Mucosa of stomach (tissue), 1 donor: Measurements from ENCODE around the gene RBM38.
"Not testable (repeated sequence)": the region's sequence is repeated elsewhere in the genome, so short reads cannot be mapped to it uniquely, and the experiment has no call there.

Source experiments
- H3K27me3 ChIP-seq: one replicate; pipeline ENCODE4 v1.7.0; 2013; ENCODE audit warnings: mild to moderate bottlenecking, low read length; ENCODE audit not compliant: control insufficient read depth, insufficient read depth
- H3K36me3 ChIP-seq: one replicate; pipeline ENCODE4 v1.7.0; 2013; ENCODE audit warnings: low read length; ENCODE audit not compliant: control insufficient read depth, insufficient read depth
- H3K4me1 ChIP-seq: one replicate; pipeline ENCODE4 v1.7.0; 2013; ENCODE audit warnings: mild to moderate bottlenecking, low read length; ENCODE audit not compliant: control insufficient read depth, insufficient read depth
- H3K4me3 ChIP-seq: one replicate; pipeline ENCODE4 v1.7.0; 2013; ENCODE audit warnings: low read length
- H3K9ac ChIP-seq: one replicate; pipeline ENCODE4 v1.7.0; 2013; ENCODE audit warnings: mild to moderate bottlenecking, low read length, moderate library complexity
- H3K9me3 ChIP-seq: one replicate; pipeline ENCODE4 v1.7.0; 2013; ENCODE audit warnings: mild to moderate bottlenecking, low read length, moderate library complexity; ENCODE audit not compliant: control insufficient read depth
- donor health status: Pancreatic carcinoma.

RBM38 gene

GRCh38 chr20:57421253-57422220, 30.3 kb downstream of the RBM38 start:
- no peaks in the 10 kb centered on the region for H3K4me1 ChIP-seq
- H3K4me3 ChIP-seq = no peak overlapping the region
- no peaks in the 10 kb centered on the region for H3K36me3 ChIP-seq
- H3K9me3 ChIP-seq = no peaks in the 10 kb centered on the region
- H3K27me3 ChIP-seq = no peaks in the 10 kb centered on the region
- H3K9ac ChIP-seq = no peak overlapping the region

GRCh38 chr20:57422254-57422653, 31.1 kb downstream of the RBM38 start:
- Histone ChIP-seq H3K27me3 (no peaks in the 10 kb centered on the region), H3K9ac (no peak overlapping the region), H3K4me3 (no peak overlapping the region), H3K36me3 (no peaks in the 10 kb centered on the region), H3K4me1 (no peaks in the 10 kb centered on the region), H3K9me3 (no peaks in the 10 kb centered on the region)

- H3K9ac ChIP-seq = no peak overlapping the region
- no peak overlapping the region for H3K4me3 ChIP-seq
- H3K27me3 ChIP-seq = peaks cover 9% of the 10 kb centered on the region
- H3K36me3 ChIP-seq = no peaks in the 10 kb centered on the region
- H3K9me3 ChIP-seq = no peaks in the 10 kb centered on the region
- H3K4me1 ChIP-seq = no peaks in the 10 kb centered on the region
These were observed 34.2 kb downstream of the RBM38 start for GRCh38 chr20:57425150-57426013.

DNA sequence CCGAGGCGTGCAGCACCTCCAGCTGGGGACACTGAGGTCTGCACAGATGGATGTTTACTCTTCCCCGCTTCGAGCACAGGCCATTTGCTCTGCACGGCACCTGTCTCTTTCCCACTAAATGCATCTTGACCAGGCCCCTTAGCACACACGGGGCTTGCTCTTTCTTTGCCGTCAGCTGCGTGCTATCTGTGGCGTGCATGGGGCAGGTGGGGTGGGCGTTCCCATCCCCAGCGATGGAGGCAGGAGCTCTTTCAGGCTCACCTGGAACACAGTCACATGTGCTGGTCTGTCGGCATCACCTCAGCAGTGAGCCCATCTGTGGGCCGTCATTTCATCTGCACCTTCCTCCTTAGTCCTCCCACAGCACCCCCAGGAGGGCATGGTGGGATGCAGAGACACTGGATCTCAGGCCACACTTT, 35.1 kb downstream of the RBM38 start:
- Histone ChIP-seq H3K9me3 (no peaks in the 10 kb centered on the region), H3K36me3 (no peaks in the 10 kb centered on the region), H3K9ac (no peak overlapping the region), H3K27me3 (peaks cover 9% of the 10 kb centered on the region), H3K4me3 (no peak overlapping the region), H3K4me1 (no peaks in the 10 kb centered on the region)

- H3K4me3 ChIP-seq = no peak overlapping the region
- H3K9ac ChIP-seq = no peak overlapping the region
- peaks cover 9% of the 10 kb centered on the region for H3K27me3 ChIP-seq
- no peaks in the 10 kb centered on the region for H3K9me3 ChIP-seq
- H3K4me1 ChIP-seq = no peaks in the 10 kb centered on the region
- H3K36me3 ChIP-seq = no peaks in the 10 kb centered on the region
These were observed 35.6 kb downstream of the RBM38 start for GRCh38 chr20:57426831-57427230.

DNA sequence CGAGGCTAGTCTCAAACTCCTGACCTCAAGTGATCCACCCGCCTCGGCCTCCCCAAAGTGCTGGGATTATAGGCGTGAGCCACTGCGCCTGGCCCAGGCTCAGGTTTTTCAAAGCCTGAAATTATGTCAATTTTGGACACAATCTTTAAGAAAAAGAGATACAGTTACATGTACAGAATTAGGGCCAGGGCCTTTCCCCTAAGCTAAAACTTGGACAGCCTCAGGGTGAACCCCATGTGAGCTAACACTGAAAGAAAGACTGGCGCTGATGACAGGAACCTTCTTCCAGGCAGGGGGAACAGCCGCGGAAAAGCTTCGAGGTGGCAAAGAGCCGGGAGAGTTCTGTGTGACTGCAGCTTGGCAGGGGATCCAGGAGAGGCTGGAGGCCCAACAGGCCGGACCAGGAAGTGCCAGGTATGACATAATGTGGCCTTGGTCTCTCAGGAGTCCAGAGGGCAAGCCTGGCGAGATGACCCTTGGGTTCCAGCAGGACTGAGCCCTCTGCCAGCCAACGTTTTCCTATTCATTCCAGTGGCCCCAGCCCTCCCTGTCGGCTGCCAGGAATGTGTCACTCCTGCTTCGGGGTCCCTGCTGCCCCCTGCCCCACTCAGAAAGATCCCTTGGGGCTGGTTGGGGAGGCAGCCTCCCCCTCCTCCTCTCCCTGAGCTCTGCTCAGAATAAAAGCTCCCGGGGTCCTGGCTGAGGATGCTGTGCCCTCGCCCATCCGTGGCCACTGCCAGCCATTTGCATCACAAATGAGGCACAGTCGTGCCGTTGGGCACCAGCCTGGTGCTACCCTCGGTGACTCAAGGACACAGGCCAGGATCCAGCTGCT, 37.3 kb downstream of the RBM38 start:
- H3K9ac ChIP-seq = no peak overlapping the region
- H3K36me3 ChIP-seq = no peaks in the 10 kb centered on the region
- H3K4me1 ChIP-seq = peaks cover 12% of the 10 kb centered on the region
- H3K27me3 ChIP-seq = peaks cover 9% of the 10 kb centered on the region
- H3K9me3 ChIP-seq = no peaks in the 10 kb centered on the region
- no peak overlapping the region for H3K4me3 ChIP-seq

GRCh38 chr20:57429159-57429496, 37.9 kb downstream of the RBM38 start:
- Histone ChIP-seq H3K4me3 (no peak overlapping the region), H3K4me1 (peaks cover 14% of the 10 kb centered on the region), H3K9ac (no peak overlapping the region), H3K36me3 (no peaks in the 10 kb centered on the region), H3K9me3 (no peaks in the 10 kb centered on the region), H3K27me3 (peaks cover 9% of the 10 kb centered on the region)

GRCh38 chr20:57429580-57430200, 38.5 kb downstream of the RBM38 start:
- Histone ChIP-seq H3K36me3 (no peaks in the 10 kb centered on the region), H3K9me3 (no peaks in the 10 kb centered on the region), H3K27me3 (peaks cover 9% of the 10 kb centered on the region), H3K4me1 (peaks cover 14% of the 10 kb centered on the region), H3K4me3 (no peak overlapping the region), H3K9ac (no peak overlapping the region)

DNA sequence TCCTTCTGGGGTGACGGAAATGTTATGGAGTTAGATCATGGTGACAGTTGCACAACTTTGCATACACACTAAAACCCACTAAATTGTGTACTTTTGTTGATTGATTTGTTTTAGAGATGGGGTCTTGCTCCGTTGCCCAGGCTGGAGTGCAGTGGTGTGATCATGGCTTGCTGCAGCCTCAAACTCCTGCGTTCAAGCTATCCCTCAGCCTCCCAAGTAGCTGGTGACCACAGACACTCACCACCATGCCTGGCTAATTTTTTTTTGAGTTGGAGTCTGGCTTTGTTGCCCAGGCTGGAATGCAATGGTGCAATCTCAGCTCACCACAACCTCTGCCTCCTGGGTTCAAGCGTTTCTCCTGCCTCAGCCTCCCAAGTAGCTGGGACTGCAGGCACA, 39.0 kb downstream of the RBM38 start:
- H3K4me3 ChIP-seq, H3K9ac ChIP-seq, H3K36me3 ChIP-seq, H3K27me3 ChIP-seq, H3K9me3 ChIP-seq: not testable (repeated sequence)
- H3K4me1 ChIP-seq = peaks cover 17% of the 10 kb centered on the region

- H3K9ac ChIP-seq = no peak overlapping the region
- no peaks in the 10 kb centered on the region for H3K36me3 ChIP-seq
- H3K27me3 ChIP-seq = peaks cover 9% of the 10 kb centered on the region
- no peaks in the 10 kb centered on the region for H3K9me3 ChIP-seq
- no peak overlapping the region for H3K4me3 ChIP-seq
- H3K4me1 ChIP-seq = peaks cover 28% of the 10 kb centered on the region
These were observed 40.3 kb downstream of the RBM38 start for GRCh38 chr20:57431539-57431835.

DNA sequence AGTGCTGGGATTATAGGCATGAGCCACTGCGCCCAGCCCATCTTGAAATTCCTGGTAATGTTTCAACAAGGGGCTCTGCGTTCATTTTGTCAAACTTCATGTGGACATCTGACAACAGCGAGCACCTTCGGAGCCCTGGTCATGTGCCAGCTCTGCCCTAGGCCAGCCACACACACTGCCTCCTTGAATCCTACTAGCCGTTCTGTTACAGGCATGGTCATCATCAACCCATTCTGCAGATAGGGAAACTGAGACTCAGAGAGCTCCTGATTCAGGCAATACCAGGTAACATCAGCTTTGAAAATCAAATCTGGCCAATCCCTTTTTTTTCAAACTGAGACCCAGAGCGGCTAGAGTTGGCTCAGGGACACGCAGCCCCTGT, 41.3 kb downstream of the RBM38 start:
- Histone ChIP-seq H3K9ac (no peak overlapping the region), H3K4me1 (peaks cover 28% of the 10 kb centered on the region), H3K9me3 (no peaks in the 10 kb centered on the region), H3K4me3 (no peak overlapping the region), H3K36me3 (no peaks in the 10 kb centered on the region), H3K27me3 (peaks cover 9% of the 10 kb centered on the region)
